Neuronal stem cell (in vitro differentiated cells): ENCODE measurements around the gene MEGF6.

Source experiments
- DNase-seq: peaks from one replicate; pipeline ENCODE4 v3.0.0-alpha.2; 2013; ENCODE audit warnings: low spot score
- H2AFZ ChIP-seq: one replicate; pipeline ENCODE4 v1.6.1; 2013; ENCODE audit warnings: mild to moderate bottlenecking, low read length, inconsistent platforms
- H2AK5ac ChIP-seq: 2 replicates; pipeline ENCODE4 v1.6.1; 2013; ENCODE audit warnings: low read depth, mild to moderate bottlenecking, inconsistent platforms, low read length, moderate library complexity, mixed read lengths
- H2BK120ac ChIP-seq: 2 replicates; pipeline ENCODE4 v1.6.1; 2013; ENCODE audit warnings: low read depth, mild to moderate bottlenecking, inconsistent platforms, low read length, moderate library complexity, mixed read lengths
- H2BK12ac ChIP-seq: one replicate; pipeline ENCODE4 v1.6.1; 2013; ENCODE audit warnings: low read length, inconsistent platforms
- H2BK15ac ChIP-seq: 2 replicates; pipeline ENCODE4 v1.6.1; 2013; ENCODE audit warnings: mild to moderate bottlenecking, low read length, inconsistent platforms, mixed read lengths
- H2BK5ac ChIP-seq: one replicate; pipeline ENCODE4 v1.6.1; 2013; ENCODE audit warnings: inconsistent platforms, mild to moderate bottlenecking, low read length, moderate library complexity
- H3K14ac ChIP-seq: one replicate; pipeline ENCODE4 v1.6.1; 2013; ENCODE audit warnings: low read length, inconsistent platforms
- H3K18ac ChIP-seq: 2 replicates; pipeline ENCODE4 v1.6.1; 2013; ENCODE audit warnings: low read length, inconsistent platforms
- H3K23ac ChIP-seq: 2 replicates; pipeline ENCODE4 v1.6.1; 2013; ENCODE audit warnings: low read depth, mild to moderate bottlenecking, mixed read lengths, low read length, inconsistent platforms; ENCODE audit not compliant: poor library complexity
- H3K27ac ChIP-seq: replicated peaks from 3 replicates; pipeline ENCODE4 v1.5.1; 2013; ENCODE audit warnings: low read length, inconsistent platforms
- H3K27me3 ChIP-seq, 3 experiments: 2 replicates each; pipeline ENCODE4 v1.6.1; 2013; ENCODE audit warnings: low read length in 3 of 3, mild to moderate bottlenecking in 2 of 3, inconsistent platforms in 1 of 3, low read depth in 1 of 3, mixed read lengths in 1 of 3, moderate library complexity in 1 of 3; ENCODE audit not compliant: control insufficient read depth in 3 of 3, insufficient read depth in 3 of 3
- H3K36me3 ChIP-seq, 2 donors: replicated peaks in 1 of 2; 2 replicates each; pipeline ENCODE4 v1.6.1; 2013; ENCODE audit warnings: low read length in 2 of 2; ENCODE audit not compliant: control insufficient read depth in 2 of 2, insufficient read depth in 2 of 2
- H3K4ac ChIP-seq: 2 replicates; pipeline ENCODE4 v1.6.1; 2013; ENCODE audit warnings: inconsistent platforms, mild to moderate bottlenecking, low read length, moderate library complexity
- H3K4me1 ChIP-seq, 2 donors: 1 replicate in 1 of 2; 2 replicates in 1 of 2; pipeline ENCODE4 v1.6.1; 2013; ENCODE audit warnings: low read length in 2 of 2, low read depth in 1 of 2; ENCODE audit not compliant: control insufficient read depth in 2 of 2, insufficient read depth in 1 of 2
- H3K4me2 ChIP-seq: one replicate; pipeline ENCODE4 v1.6.1; 2013; ENCODE audit warnings: mild to moderate bottlenecking, low read length, inconsistent platforms; ENCODE audit not compliant: insufficient read depth, poor library complexity, severe bottlenecking
- H3K4me3 ChIP-seq, 2 donors: 2 replicates each; pipeline ENCODE4 v1.5.1; 2013; ENCODE audit warnings: low read length in 2 of 2, mild to moderate bottlenecking in 2 of 2, inconsistent platforms in 1 of 2, moderate library complexity in 1 of 2
- H3K79me1 ChIP-seq: one replicate; pipeline ENCODE4 v1.6.1; 2013; ENCODE audit warnings: low read depth, mild to moderate bottlenecking, inconsistent platforms, low read length, moderate library complexity
- H3K9ac ChIP-seq: one replicate; pipeline ENCODE4 v1.6.1; 2013; ENCODE audit warnings: mild to moderate bottlenecking, low read depth, low read length, inconsistent platforms; ENCODE audit not compliant: poor library complexity
- H3K9me3 ChIP-seq, 2 donors: replicated peaks in 1 of 2; 2 replicates each; pipeline versions ENCODE3 to v1.6.1; 2013; ENCODE audit warnings: low read length in 2 of 2, mild to moderate bottlenecking in 2 of 2, inconsistent platforms in 1 of 2, low read depth in 1 of 2, mixed read lengths in 1 of 2, moderate library complexity in 1 of 2; ENCODE audit not compliant: control insufficient read depth in 2 of 2, insufficient read depth in 1 of 2
- H4K8ac ChIP-seq: one replicate; pipeline ENCODE4 v1.6.1; 2013; ENCODE audit warnings: low read depth, mild to moderate bottlenecking, inconsistent platforms, low read length, moderate library complexity
- H4K91ac ChIP-seq: one replicate; pipeline ENCODE4 v1.6.1; 2013; ENCODE audit warnings: low read length, low read depth, mild to moderate bottlenecking, inconsistent platforms; ENCODE audit not compliant: poor library complexity
- WGBS, 2 donors: extraction: QIAGEN DNeasy Blood & Tissue Kit; methylation state at CpG; one replicate each; pipeline ENCODE4 v1.1.7; 2013; ENCODE audit warnings: missing lambda C conversion rate in 2 of 2, mixed read lengths in 1 of 2; ENCODE audit not compliant: insufficient read length in 2 of 2, insufficient replicate concordance in 1 of 2; ENCODE audit errors: extremely low coverage in 2 of 2; 5-methylcytosine and 5-hydroxymethylcytosine counted together

MEGF6 gene

DNA sequence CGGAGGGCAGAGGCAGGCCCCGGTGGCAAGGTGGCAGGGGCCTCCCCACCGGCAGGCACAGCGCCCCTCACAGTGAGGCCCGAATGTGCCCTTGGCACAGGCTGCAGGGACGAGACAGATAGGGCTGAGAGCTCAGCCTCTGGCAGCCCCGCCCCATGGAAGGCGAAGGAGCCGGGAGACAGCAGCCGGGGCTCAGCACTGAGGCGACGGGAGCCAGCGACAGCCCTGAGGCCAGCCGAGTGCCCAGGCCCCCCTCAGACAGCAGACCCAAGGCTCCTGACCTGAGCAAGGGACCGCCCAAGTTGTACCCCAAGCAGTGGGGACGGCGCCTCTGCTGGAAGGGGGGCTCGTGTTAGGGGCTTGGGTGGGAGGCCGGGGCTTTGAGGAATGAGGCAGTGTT is 113.8 kb downstream of the MEGF6 start:
- H4K91ac ChIP-seq, result no peak overlapping the region
- no peak overlapping the region for H3K4ac ChIP-seq
- H4K8ac ChIP-seq, result no peak overlapping the region
- no peaks in the 10 kb centered on the region for H3K27me3 ChIP-seq
- H2BK120ac ChIP-seq, result no peak overlapping the region
- H2AFZ ChIP-seq, result no peak overlapping the region
- no peak overlapping the region for H2BK5ac ChIP-seq
- peaks cover 8% of the 10 kb centered on the region for H3K79me1 ChIP-seq
- no peak for DNase-seq
- no peak overlapping the region for H2AK5ac ChIP-seq
- no CpG with 5 or more reads among the region's 19 CpGs for WGBS, 2 donors
- no peak overlapping the region for H3K14ac ChIP-seq
- no peaks in the 10 kb centered on the region for H3K9me3 ChIP-seq
- no peak overlapping the region for H3K27ac ChIP-seq
- H3K4me3 ChIP-seq, result no peak overlapping the region
- peaks cover 0 to 3% of the 10 kb centered on the region in 2 donors for H3K4me1 ChIP-seq
- no peaks in the 10 kb centered on the region for H3K36me3 ChIP-seq
- no peak overlapping the region for H2BK15ac ChIP-seq
- H2BK12ac ChIP-seq, result no peak overlapping the region
- no peak overlapping the region for H3K18ac ChIP-seq
- H3K4me2 ChIP-seq, result no peak overlapping the region
- H3K9ac ChIP-seq, result no peak overlapping the region
- H3K23ac ChIP-seq, result peak overlapping the region; percentile 80

GRCh38 chr1:3496916-3497315 is 114.4 kb downstream of the MEGF6 start:
- H4K8ac ChIP-seq, result no peak overlapping the region
- H2BK120ac ChIP-seq, result no peak overlapping the region
- no peak overlapping the region for H3K4me3 ChIP-seq
- H3K27me3 ChIP-seq, result no peaks in the 10 kb centered on the region
- no peak overlapping the region for H2BK15ac ChIP-seq
- no peak overlapping the region for H2BK5ac ChIP-seq
- H3K27ac ChIP-seq, result no peak overlapping the region
- no peak overlapping the region for H4K91ac ChIP-seq
- H3K4ac ChIP-seq, result no peak overlapping the region
- peak overlapping the region; percentile 28 for H2AK5ac ChIP-seq
- peaks cover 0 to 3% of the 10 kb centered on the region in 2 donors for H3K36me3 ChIP-seq
- no peak overlapping the region for H3K9ac ChIP-seq
- DNase-seq, result no peak
- H2BK12ac ChIP-seq, result peak overlapping the region; percentile 22
- H3K4me2 ChIP-seq, result no peak overlapping the region
- H2AFZ ChIP-seq, result no peak overlapping the region
- H3K23ac ChIP-seq, result peak overlapping the region; percentile 43
- H3K14ac ChIP-seq, result peak overlapping the region; percentile 38
- WGBS, 2 donors, result no CpG with 5 or more reads among the region's 20 CpGs
- peaks cover 1 to 3% of the 10 kb centered on the region in 2 donors for H3K4me1 ChIP-seq
- no peaks in the 10 kb centered on the region for H3K9me3 ChIP-seq
- no peak overlapping the region for H3K18ac ChIP-seq
- peaks cover 11% of the 10 kb centered on the region for H3K79me1 ChIP-seq

- H2BK5ac ChIP-seq, result no peak overlapping the region
- H3K14ac ChIP-seq, result peak overlapping the region; percentile 38
- H3K4me2 ChIP-seq, result no peak overlapping the region
- no peak overlapping the region for H2BK12ac ChIP-seq
- H2AK5ac ChIP-seq, result no peak overlapping the region
- H3K23ac ChIP-seq, result peak overlapping the region; percentile 73
- H3K9me3 ChIP-seq, result no peaks in the 10 kb centered on the region
- H3K36me3 ChIP-seq, result peaks cover 0 to 3% of the 10 kb centered on the region in 2 donors
- WGBS, 2 donors, result no CpG with 5 or more reads among the region's 36 CpGs
- no peak overlapping the region for H4K91ac ChIP-seq
- H3K4ac ChIP-seq, result no peak overlapping the region
- no peak overlapping the region for H2AFZ ChIP-seq
- no peaks in the 10 kb centered on the region for H3K27me3 ChIP-seq
- H3K18ac ChIP-seq, result peak overlapping the region; percentile 17
- no peak overlapping the region for H2BK120ac ChIP-seq
- no peak overlapping the region for H3K27ac ChIP-seq
- no peak overlapping the region for H3K9ac ChIP-seq
- no peak for DNase-seq
- peaks cover 4 to 6% of the 10 kb centered on the region in 2 donors for H3K4me1 ChIP-seq
- no peak overlapping the region for H2BK15ac ChIP-seq
- peaks cover 10% of the 10 kb centered on the region for H3K79me1 ChIP-seq
- H4K8ac ChIP-seq, result no peak overlapping the region
- H3K4me3 ChIP-seq, result no peak overlapping the region
Observed at GRCh38 chr1:3495776-3496745, 115.2 kb downstream of the MEGF6 start.
